A673 (cell line): ENCODE measurements around the gene CFAP298. TPM values are rescaled to one million over a fixed set of nuclear protein-coding genes. Genes with fewer than 3 reads are reported as not detected.

Source experiments
- BruUV-seq: library from RNA; stranded (reverse); fragments of 400-500 nt; replicated peaks from 2 replicates; lab custom pipeline; 2021; lab: Mats Ljungman, UMichigan
- CTCF ChIA-PET: fragments of 300-600 bp; sonication (Branson Sonifier 250); formaldehyde crosslinking; loops from one replicate; lab custom pipeline; 2022; ENCODE audit warnings: antibody characterized with exemption; lab: Charles Lee
- POLR2A ChIA-PET: fragments of 300-600 bp; sonication (Branson Sonifier 250); formaldehyde crosslinking; loops from one replicate; lab custom pipeline; 2022; ENCODE audit warnings: antibody characterized with exemption; ENCODE audit not compliant: low non-redundant PET; lab: Charles Lee
- DNase-seq: peaks from one replicate; pipeline ENCODE4 v3.0.0-alpha.2; 2015; ENCODE audit warnings: low spot score
- H3K27ac ChIP-seq: fragments of 200-600 bp; sonication (generic); 2 replicates; pipeline ENCODE4 v1.5.1; 2016; ENCODE audit warnings: mixed run types, low read depth, mild to moderate bottlenecking, mixed read lengths, antibody characterized with exemption, low read length; ENCODE audit not compliant: poor library complexity, severe bottlenecking
- H3K27me3 ChIP-seq: fragments of 200-600 bp; sonication (generic); replicated peaks from 2 replicates; pipeline ENCODE4 v1.6.1; 2017; ENCODE audit warnings: mixed run types, low read depth, mild to moderate bottlenecking, mixed read lengths, antibody characterized with exemption, low read length; ENCODE audit not compliant: insufficient read depth, poor library complexity
- H3K36me3 ChIP-seq: fragments of 200-600 bp; sonication (generic); 2 replicates; pipeline ENCODE4 v1.6.1; 2016; ENCODE audit warnings: mixed run types, mild to moderate bottlenecking, mixed read lengths, antibody characterized with exemption, low read length; ENCODE audit not compliant: insufficient read depth, poor library complexity, severe bottlenecking
- H3K4me1 ChIP-seq: fragments of 200-600 bp; sonication (generic); 2 replicates; pipeline ENCODE4 v1.6.1; 2017; ENCODE audit warnings: mixed run types, mild to moderate bottlenecking, mixed read lengths, antibody characterized with exemption, low read length; ENCODE audit not compliant: insufficient read depth, poor library complexity, severe bottlenecking
- H3K4me3 ChIP-seq: fragments of 200-600 bp; sonication (generic); 2 replicates; pipeline ENCODE4 v1.5.1; 2016; ENCODE audit warnings: low read depth, mixed run types, mild to moderate bottlenecking, mixed read lengths, low read length; ENCODE audit not compliant: poor library complexity, severe bottlenecking
- H3K9me3 ChIP-seq: fragments of 200-600 bp; sonication (generic); 2 replicates; pipeline ENCODE4 v1.6.1; 2016; ENCODE audit warnings: mixed run types, low read depth, mild to moderate bottlenecking, mixed read lengths, antibody characterized with exemption, low read length; ENCODE audit not compliant: poor library complexity, severe bottlenecking
- CTCF ChIP-seq: fragments of 300-800, 200-600 bp; sonication (generic); conservative IDR thresholded peaks from 2 replicates; pipeline ENCODE4 v1.5.1; 2017; ENCODE audit warnings: low read depth, mild to moderate bottlenecking, antibody characterized with exemption, low read length, moderate library complexity, mixed read lengths
- EZH2 ChIP-seq: fragments of 200-600 bp; sonication (generic); IDR thresholded peaks from 2 replicates; pipeline ENCODE4 v1.6.1; 2017; ENCODE audit warnings: borderline replicate concordance, low read depth, mild to moderate bottlenecking, mixed read lengths, antibody characterized with exemption, low read length; ENCODE audit not compliant: poor library complexity, severe bottlenecking
- intact Hi-C: fragments of 100-400 bp; cut with micrococcal nuclease; formaldehyde crosslinking; loops from one replicate; pipeline ENCODE4 v1.10.0; 2022; ENCODE audit not compliant: unreplicated experiment
- total RNA-seq: library from RNA; stranded (reverse); gene quantifications from 2 replicates; pipeline ENCODE4 v1.2.3, GENCODE V29; 2021

CFAP298 gene
- total RNA-seq, 1 experiment from 2014 or later: 55.2 TPM

- Histone ChIP-seq H3K9me3 (no peaks in the 10 kb centered on the region), H3K27me3 (no peaks in the 10 kb centered on the region), H3K36me3 (no peaks in the 10 kb centered on the region), H3K4me1 (no peaks in the 10 kb centered on the region), H3K27ac (no peak overlapping the region), H3K4me3 (no peak overlapping the region)
- no peak for DNase-seq
- ChIA-PET POLR2A (no interaction called here), CTCF (no interaction called here)
- TF ChIP-seq EZH2: no peak
- no peak for TF ChIP-seq CTCF
- intact Hi-C loops: no loop called here
- no TSS peak for BruUV-seq
These were observed 18.5 kb downstream of the CFAP298 start for GRCh38 chr21:32593690-32594089.

- Histone ChIP-seq H3K36me3 (no peaks in the 10 kb centered on the region), H3K27me3 (no peaks in the 10 kb centered on the region), H3K4me1 (no peaks in the 10 kb centered on the region), H3K4me3 (no peak overlapping the region), H3K9me3 (no peaks in the 10 kb centered on the region), H3K27ac (no peak overlapping the region)
- TF ChIP-seq EZH2: no peak
- TF ChIP-seq CTCF: no peak
- ChIA-PET CTCF (no interaction called here), POLR2A (no interaction called here)
- no peak for DNase-seq
- no TSS peak for BruUV-seq
- intact Hi-C loops: no loop called here
These were observed 19.2 kb downstream of the CFAP298 start for GRCh38 chr21:32592929-32593502.

GRCh38 chr21:32590130-32590529, 22.0 kb downstream of the CFAP298 start:
- POLR2A ChIA-PET: no interaction called here

More at GRCh38 chr21:32590130-32590529, 22.0 kb downstream of the CFAP298 start:
- DNase-seq: no peak
- H3K9me3 ChIP-seq: no peaks in the 10 kb centered on the region
- CTCF ChIA-PET: interaction anchor here (0.9 kb wide), 1 partner anchor 11 kb away, joined by 4 read pairs; no protein-coding TSS in a partner anchor
- TF ChIP-seq CTCF (no peak), EZH2 (no peak)
- intact Hi-C loops: no loop called here
- no TSS peak for BruUV-seq
- H3K27ac ChIP-seq: no peak overlapping the region
- H3K27me3 ChIP-seq: no peaks in the 10 kb centered on the region
- no peaks in the 10 kb centered on the region for H3K36me3 ChIP-seq
- H3K4me3 ChIP-seq: no peak overlapping the region
- no peaks in the 10 kb centered on the region for H3K4me1 ChIP-seq
